Natural killer cell (primary cell): Measurements from ENCODE around the gene WNT16. TPM values are rescaled to one million over a fixed set of nuclear protein-coding genes. Genes with fewer than 3 reads are reported as not detected.

Source experiments
- ATAC-seq, 3 donors: fragments of 150-1000 bp in 2 of 3; fragments of 200-7000 bp in 1 of 3; cut with Tn5 transposase; 1 replicate in 1 of 3; 2 replicates in 2 of 3; pipeline ENCODE4 v1.10.0; 2021; ENCODE audit warnings: mild to moderate bottlenecking in 2 of 3, moderate library complexity in 2 of 3
- DNase-seq, 2 donors: peaks; one replicate each; pipeline versions ENCODE4 v3.0.0 to v3.0.0-alpha.2; 2013 to 2021; ENCODE audit warnings: mixed read lengths in 1 of 2
- H3K27ac ChIP-seq: one replicate; pipeline ENCODE4 v1.5.1; 2013; ENCODE audit warnings: mild to moderate bottlenecking, low read length
- H3K27me3 ChIP-seq: one replicate; pipeline ENCODE4 v1.6.1; 2013; ENCODE audit warnings: low read length; ENCODE audit not compliant: control insufficient read depth, insufficient read depth
- H3K36me3 ChIP-seq: one replicate; pipeline ENCODE4 v1.6.1; 2013; ENCODE audit warnings: low read length; ENCODE audit not compliant: control insufficient read depth, insufficient read depth
- H3K4me1 ChIP-seq: one replicate; pipeline ENCODE4 v1.6.1; 2013; ENCODE audit warnings: low read length; ENCODE audit not compliant: control insufficient read depth, insufficient read depth
- H3K4me3 ChIP-seq: one replicate; pipeline ENCODE4 v1.5.1; 2013; ENCODE audit warnings: low read length
- H3K9me3 ChIP-seq: one replicate; pipeline ENCODE4 v1.6.1; 2013; ENCODE audit warnings: low read length; ENCODE audit not compliant: control insufficient read depth, insufficient read depth
- H3K27ac Mint-ChIP-seq, 2 donors: one replicate each; pipeline ENCODE4 v1.8.0; 2022; ENCODE audit warnings: mild to moderate bottlenecking in 2 of 2, mixed read lengths in 2 of 2, moderate library complexity in 1 of 2
- H3K27me3 Mint-ChIP-seq, 2 donors: one replicate each; pipeline ENCODE4 v1.8.0; 2022; ENCODE audit warnings: low read depth in 2 of 2, mixed read lengths in 2 of 2
- H3K36me3 Mint-ChIP-seq: one replicate; pipeline ENCODE4 v1.8.0; 2022; ENCODE audit warnings: mixed read lengths
- H3K4me1 Mint-ChIP-seq, 2 donors: one replicate each; pipeline ENCODE4 v1.8.0; 2022; ENCODE audit warnings: mixed read lengths in 2 of 2
- H3K4me3 Mint-ChIP-seq: one replicate; pipeline ENCODE4 v1.8.0; 2022; ENCODE audit warnings: mild to moderate bottlenecking, moderate library complexity, mixed read lengths
- H3K9me3 Mint-ChIP-seq, 2 donors: one replicate each; pipeline ENCODE4 v1.8.0; 2022; ENCODE audit warnings: mixed read lengths in 2 of 2
- CTCF ChIP-seq: fragments of 200-600 bp; IDR thresholded peaks from one replicate; pipeline ENCODE4 v1.8.0; 2022; ENCODE audit warnings: antibody characterized with exemption
- WGBS: methylation state at CpG from one replicate; pipeline ENCODE4 v1.1.7; 2013; ENCODE audit warnings: missing lambda C conversion rate; ENCODE audit not compliant: insufficient coverage; 5-methylcytosine and 5-hydroxymethylcytosine counted together
- intact Hi-C: fragments of 100-400 bp; cut with micrococcal nuclease; formaldehyde crosslinking; loops from one replicate; pipeline ENCODE4 v1.14.2; 2022
- total RNA-seq, 4 donors: library from RNA; stranded (reverse); fragments of 120-200 nt in 1 of 4; gene quantifications; one replicate each; pipeline versions ENCODE4 v1.2.3 to v1.2.4, GENCODE V29; 2013 to 2022

The WNT16 gene
- total RNA-seq, 3 donors from 2014 or later (not counting 1 experiment from before 2014, with no cell fraction given): not detected

- Mint-ChIP-seq H3K27ac (no peak overlapping the region), H3K36me3 (no peaks in the 10 kb centered on the region), H3K27me3 (peaks cover 45 to 75% of the 10 kb centered on the region in 2 donors), H3K4me1 (peaks cover 16 to 22% of the 10 kb centered on the region in 2 donors), H3K9me3 (no peaks in the 10 kb centered on the region), H3K4me3 (peak overlapping the region; percentile 45)
- Histone ChIP-seq H3K4me1 (peaks cover 16% of the 10 kb centered on the region), H3K9me3 (no peaks in the 10 kb centered on the region), H3K4me3 (peak overlapping the region; percentile 38), H3K27me3 (peaks cover 31% of the 10 kb centered on the region), H3K27ac (no peak overlapping the region), H3K36me3 (no peaks in the 10 kb centered on the region)
- 2% methylated on average over 51 of the region's 52 CpGs for WGBS
- intact Hi-C loops: no loop called here
- DNase-seq: no peak
- no peak for TF ChIP-seq CTCF
- ATAC-seq: peak in 1 of 3 donors; percentile 38
These were observed 1.4 kb downstream of the WNT16 start for GRCh38 chr7:121330053-121330833.

- peaks cover 33% of the 10 kb centered on the region for H3K27me3 ChIP-seq
- H3K9me3 Mint-ChIP-seq: no peaks in the 10 kb centered on the region
- H3K27ac Mint-ChIP-seq: no peak overlapping the region
- peaks cover 16% of the 10 kb centered on the region for H3K4me1 ChIP-seq
- no peaks in the 10 kb centered on the region for H3K36me3 Mint-ChIP-seq
- H3K4me3 ChIP-seq: no peak overlapping the region
- no peaks in the 10 kb centered on the region for H3K36me3 ChIP-seq
- no peak overlapping the region for H3K4me3 Mint-ChIP-seq
- H3K9me3 ChIP-seq: no peaks in the 10 kb centered on the region
- H3K27me3 Mint-ChIP-seq: peaks cover 45 to 73% of the 10 kb centered on the region in 2 donors
- whole genome bisulfite sequencing: no CpG with 5 or more reads among the region's 4 CpGs
- DNase-seq: no peak
- TF ChIP-seq CTCF: no peak
- no peak overlapping the region for H3K27ac ChIP-seq
- H3K4me1 Mint-ChIP-seq: peaks cover 16 to 22% of the 10 kb centered on the region in 2 donors
- intact Hi-C loops: no loop called here
- ATAC-seq: no peak
These were observed 2.2 kb downstream of the WNT16 start for GRCh38 chr7:121331048-121331447.

- 65% methylated on average over 3 of the region's 5 CpGs for WGBS
- Mint-ChIP-seq H3K9me3 (no peaks in the 10 kb centered on the region), H3K36me3 (no peaks in the 10 kb centered on the region), H3K4me1 (peaks cover 16 to 22% of the 10 kb centered on the region in 2 donors), H3K4me3 (no peak overlapping the region), H3K27me3 (peaks cover 40 to 68% of the 10 kb centered on the region in 2 donors), H3K27ac (no peak overlapping the region)
- ATAC-seq: no peak
- Histone ChIP-seq H3K9me3 (no peaks in the 10 kb centered on the region), H3K27me3 (peaks cover 36% of the 10 kb centered on the region), H3K36me3 (no peaks in the 10 kb centered on the region), H3K4me3 (no peak overlapping the region), H3K4me1 (peaks cover 16% of the 10 kb centered on the region), H3K27ac (no peak overlapping the region)
- DNase-seq: no peak
- TF ChIP-seq CTCF: no peak
- intact Hi-C loops: no loop called here
These were observed 2.8 kb downstream of the WNT16 start for GRCh38 chr7:121331574-121331973.
